Retina (tissue), 1 donor: ENCODE results near the gene MAGEA11.
"Not testable (repeated sequence)": the region's sequence is repeated elsewhere in the genome, so short reads cannot be mapped to it uniquely, and the experiment has no call there.

Experiments
- DNase-seq: peaks from one replicate; pipeline ENCODE4 v3.0.0-alpha.2; 2016

Gene MAGEA11, protein sequence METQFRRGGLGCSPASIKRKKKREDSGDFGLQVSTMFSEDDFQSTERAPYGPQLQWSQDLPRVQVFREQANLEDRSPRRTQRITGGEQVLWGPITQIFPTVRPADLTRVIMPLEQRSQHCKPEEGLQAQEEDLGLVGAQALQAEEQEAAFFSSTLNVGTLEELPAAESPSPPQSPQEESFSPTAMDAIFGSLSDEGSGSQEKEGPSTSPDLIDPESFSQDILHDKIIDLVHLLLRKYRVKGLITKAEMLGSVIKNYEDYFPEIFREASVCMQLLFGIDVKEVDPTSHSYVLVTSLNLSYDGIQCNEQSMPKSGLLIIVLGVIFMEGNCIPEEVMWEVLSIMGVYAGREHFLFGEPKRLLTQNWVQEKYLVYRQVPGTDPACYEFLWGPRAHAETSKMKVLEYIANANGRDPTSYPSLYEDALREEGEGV

DNA sequence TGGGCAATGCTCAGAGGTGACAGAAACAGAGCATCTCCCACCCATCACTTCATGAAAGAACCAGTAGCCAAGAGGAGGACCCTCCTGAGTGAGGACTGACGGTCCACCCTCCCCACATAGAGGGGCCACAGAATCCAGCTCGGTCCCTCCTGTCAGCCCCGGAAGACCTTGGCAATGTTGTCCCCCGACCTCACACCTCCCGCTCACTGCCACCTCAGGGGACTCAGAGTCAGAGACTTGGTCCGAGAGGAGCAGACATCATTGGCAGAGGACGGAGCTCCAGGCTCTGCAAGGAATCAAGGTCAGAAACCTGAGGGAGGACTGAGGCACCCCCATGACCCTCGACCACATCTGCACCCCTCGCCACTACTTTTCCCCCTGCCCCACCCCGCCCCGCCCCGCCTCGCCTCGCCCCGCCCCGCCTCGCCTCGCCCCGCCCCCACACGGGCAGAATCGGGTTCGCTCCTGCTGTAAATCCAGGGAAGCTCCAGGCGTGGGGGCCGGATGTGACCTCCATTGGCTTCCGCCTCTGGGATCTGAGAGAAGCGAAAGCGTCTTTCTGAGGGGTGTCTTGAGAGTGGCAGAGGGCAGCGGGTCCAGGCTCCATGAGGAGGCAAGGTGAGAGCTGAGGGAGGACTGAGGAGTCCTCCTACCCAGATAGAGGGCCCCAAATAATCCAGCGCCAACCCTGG is at the start of gene MAGEA11:
TSS of gene MAGEA11 (plus strand) at position 516 of the 692 bp plus-strand sequence. CDS start 1,100 bp downstream, outside the sequence.
- DNase-seq, result no peak

DNA sequence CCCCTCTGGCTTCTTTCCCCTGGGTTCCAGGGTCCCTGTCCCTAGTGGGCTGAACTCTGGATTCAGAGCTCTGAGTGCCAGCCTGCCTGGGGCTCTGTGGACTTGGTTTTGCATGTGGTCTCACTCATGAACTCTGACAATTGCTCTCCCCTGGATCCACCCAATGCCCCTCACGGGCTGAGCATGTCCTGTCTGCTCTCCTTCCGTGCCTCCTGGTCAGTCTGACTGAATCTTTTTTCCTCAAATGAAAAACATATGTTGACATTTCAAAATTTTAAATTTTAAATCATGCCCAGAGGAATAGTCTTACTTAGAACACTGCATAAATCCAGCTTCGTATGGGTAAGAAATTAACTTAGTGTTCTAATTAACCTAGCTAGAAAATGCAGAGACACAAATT is 36.8 kb upstream of the MAGEA11 start:
- not testable (repeated sequence) for DNase-seq

DNA sequence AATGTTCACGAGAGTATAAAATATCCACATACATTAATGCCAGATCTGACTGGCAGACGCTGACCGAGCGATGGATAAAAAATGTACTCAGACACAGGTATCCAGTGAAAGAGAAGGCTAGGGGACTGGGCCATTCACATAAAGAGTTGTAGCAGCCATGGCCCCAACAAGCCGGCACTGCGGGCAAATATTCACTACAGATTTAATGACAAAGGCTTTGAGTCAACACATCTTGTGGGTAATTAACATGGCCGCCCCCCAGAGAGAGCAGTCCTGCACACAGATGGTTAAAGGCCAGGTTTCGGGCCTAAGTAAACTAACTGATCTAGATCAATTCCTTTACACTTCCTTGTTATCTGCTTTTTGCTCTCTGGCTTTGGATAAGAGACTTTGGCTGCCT is 36.3 kb upstream of the MAGEA11 start:
- DNase-seq, result not testable (repeated sequence)

DNA sequence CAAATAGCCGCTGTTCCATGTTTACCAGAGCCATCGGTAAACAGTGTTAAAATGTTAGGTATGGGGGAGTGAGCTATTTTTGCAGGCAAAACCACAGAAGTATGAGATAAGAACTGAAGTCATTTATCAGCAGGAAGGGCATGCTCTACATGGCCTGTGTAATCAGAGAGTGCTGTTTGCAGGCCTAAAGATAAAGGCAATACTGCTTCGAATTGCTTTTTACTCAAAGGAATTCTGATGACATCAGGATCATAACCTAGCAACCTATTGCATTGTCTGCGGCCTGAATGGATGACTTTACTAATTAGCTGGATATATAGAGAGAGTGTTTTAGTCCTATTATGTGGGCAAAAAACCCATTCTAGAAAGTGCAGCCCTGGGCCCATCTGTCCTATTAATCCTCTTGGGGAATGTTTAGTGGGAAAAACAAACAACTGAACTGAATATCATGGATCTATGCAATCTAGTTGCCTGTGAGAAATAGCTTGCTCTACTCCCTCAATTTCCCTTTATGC is 32.6 kb upstream of the MAGEA11 start:
- DNase-seq, result not testable (repeated sequence)

DNA sequence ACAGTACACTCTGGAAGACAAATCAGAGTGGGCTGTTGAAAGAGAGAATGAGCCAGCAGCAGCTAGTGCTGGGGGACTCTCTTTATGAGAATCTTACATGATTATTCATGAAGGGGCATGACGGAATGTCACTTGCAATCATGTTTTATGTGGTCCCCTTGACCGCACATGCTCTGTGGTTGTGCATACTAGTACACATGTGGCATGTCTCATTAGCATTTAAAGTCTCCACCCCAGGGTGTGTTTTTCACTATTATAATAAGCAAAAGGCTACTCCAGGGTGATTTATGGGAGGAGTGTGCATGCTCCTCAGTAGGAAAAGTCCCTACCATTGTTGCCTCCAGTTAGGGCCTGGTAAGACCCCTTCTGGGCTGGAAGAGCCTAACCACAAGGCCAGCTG is 30.7 kb upstream of the MAGEA11 start:
- DNase-seq, result no peak

DNA sequence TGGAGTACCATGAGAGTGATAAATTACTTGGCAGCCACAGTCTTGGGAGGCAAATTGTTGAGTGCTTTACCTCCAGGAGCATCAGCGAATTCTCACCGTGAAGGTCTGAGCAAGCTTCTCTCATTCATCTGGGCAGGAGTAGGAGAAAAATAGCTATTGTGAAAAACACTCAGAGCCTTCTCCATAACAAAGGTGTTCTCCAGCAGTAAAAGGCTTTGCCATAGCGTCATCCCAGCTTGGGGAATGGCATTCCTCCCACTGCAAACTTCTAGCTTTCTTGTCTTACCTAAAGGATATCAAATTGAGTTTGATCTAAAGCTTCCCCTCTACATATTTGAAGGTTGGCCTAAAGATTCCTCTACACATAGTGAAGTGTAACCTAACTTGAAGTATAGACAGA is 29.8 kb upstream of the MAGEA11 start:
- no peak for DNase-seq

DNA sequence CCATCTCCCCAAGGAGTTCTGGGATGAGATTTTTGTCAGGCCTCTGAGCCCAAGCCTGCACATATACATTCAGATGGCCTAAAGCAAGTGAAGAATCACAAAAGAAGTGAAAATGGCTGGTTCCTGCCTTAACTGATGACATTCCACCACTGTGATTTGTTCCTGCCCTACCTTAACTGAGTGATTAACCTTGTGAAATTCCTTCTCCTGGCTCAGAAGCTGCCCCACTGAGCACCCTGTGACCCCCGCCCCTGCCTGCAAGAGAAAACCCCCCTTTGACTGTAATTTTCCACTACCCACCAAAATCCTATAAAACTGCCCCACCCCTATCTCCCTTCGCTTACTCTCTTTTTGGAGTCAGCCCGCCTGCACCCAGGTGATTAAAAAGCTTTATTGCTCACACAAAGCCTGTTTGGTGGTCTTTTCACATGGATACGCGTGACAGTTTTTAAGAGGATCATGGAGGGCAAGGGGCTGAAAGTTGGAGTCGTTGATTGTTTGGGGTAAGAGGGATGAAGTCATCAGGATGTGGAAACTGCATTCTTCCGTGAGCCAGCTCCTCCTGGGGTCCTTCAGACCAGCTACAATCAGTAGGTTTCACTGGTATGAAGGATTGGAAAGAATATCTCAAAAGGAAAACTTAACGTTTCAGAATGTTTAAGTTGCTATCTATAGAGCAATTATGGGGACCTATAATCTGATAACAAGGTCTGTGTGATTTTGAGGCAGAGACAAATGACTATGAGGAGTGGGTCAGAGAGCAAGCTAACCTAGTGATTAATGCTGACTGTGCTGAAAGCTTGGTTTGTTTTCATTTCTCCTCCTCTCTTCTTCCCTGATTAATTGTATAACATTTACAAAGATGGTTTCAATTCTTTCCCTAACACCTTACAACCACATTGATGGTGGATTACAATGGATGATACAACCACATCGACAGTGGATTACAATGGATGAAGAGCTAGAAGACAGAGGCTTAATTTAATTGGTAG is 28.6 kb upstream of the MAGEA11 start:
- no peak for DNase-seq

DNA sequence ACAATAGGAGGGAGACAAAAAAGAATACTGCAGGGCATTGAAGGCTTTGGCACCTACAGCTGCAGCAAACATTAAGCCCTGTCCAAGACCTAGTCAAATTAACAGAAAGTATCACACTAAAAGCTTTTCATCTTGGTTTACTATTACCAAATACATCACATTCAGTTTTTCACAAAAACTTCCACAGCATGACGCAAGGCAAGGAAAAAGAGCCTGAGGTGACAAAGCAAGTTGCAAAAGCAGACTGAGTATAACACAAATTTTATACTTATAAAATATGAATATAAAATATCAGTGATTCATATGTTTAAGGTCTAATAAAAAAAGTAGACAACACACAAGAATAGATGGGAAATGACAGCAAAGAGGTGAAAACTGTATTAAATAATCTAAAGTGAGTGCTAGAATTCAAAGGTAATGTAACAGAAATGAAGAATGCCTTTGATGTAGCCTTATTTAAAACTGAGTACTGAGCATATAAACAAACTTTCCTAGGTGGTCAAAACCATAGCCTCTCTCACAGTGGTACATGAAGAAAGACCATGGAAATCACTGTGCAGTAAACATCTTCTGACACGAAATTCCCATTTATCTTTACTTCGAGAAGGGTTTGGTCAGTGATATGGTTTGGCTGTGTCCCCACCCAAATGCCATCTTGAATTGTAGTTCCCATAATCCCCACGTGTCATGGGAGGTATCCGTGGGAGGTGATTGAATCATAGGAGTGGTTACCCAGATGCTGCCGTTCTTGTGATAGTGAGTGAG is 27.7 kb upstream of the MAGEA11 start:
- no peak for DNase-seq

DNA sequence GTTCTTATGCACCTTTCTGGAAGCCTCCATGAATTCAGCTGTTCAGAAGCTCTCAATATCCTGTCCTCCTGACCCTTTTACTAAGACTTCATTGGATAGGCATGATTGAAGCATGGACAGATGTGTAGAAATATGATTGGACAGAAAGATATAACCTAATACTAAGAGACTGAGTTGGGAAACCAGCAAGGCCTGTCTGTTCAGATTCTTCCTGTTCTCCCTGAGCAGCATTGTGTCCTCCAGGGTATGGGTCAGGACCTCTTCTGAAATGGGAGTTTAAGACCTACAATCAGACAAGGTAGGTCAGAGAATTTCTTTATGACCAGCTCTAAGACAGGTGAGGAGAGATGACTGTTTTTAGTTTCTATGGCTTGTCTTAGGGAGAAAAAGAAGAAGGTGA is 23.9 kb upstream of the MAGEA11 start:
- DNase-seq, result no peak

DNA sequence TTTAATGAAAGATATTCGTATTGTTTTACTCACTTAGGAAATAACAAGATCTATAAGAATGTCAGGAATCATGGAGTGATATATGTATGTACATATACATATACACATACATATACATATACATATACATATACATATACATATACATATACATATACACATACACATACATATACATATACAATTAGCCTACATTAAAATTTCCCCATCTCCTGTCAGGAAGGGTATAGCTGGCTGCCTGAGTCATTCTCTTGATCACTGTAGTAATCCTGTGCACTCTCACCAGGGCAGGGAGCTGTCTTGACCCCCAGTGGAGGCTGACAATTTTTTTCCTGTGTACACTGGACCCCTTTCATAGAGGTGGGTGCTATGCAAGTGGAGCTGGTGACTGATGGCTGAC is 23.3 kb upstream of the MAGEA11 start:
- no peak for DNase-seq

DNA sequence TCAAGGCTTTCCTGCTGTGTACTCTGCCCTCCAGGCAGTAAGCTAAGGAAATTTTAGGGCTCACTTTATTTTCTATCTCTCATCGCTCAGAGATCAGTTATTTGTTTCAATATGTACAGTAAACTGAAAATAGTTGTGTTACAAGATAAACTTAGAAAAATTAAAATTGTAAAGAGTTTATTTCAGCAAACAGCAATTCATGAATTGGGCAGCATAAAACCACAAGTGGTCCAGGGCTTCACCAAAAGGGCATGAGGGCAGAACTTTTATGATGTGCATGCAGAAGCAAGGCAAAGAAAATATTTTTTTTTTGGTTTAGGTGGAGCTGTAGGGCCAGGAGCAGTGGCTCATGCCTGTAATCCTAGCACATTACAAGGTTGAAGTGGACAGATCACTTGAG is 20.1 kb upstream of the MAGEA11 start:
- no peak for DNase-seq

DNA sequence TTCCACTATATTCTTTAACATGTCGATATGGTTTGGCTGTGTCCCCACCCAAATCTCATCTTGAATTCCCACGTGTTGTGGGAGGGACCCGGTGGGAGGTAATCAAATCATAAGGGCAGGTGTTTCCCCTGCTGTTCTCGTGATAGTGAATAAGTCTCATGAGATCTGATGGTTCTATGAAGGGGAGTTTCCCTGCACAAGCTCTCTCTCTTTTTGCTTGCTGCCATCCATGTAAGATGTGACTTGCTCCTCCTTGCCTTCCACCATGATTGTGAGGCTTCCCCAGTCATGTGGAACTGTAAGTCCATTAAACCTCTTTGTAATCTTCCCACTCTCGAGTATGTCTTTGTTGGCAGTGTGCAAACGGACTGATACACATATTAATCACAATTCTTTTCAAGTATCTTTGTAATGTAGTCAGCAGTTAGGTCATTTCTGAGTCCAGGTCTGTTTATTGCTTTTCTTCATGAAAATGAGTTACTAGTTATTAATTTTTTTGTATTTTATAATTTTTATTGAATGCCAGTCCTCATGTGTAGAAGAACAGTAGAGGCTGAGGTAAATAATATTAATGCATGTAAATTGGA is 19.1 kb upstream of the MAGEA11 start:
- DNase-seq, result not testable (repeated sequence)

DNA sequence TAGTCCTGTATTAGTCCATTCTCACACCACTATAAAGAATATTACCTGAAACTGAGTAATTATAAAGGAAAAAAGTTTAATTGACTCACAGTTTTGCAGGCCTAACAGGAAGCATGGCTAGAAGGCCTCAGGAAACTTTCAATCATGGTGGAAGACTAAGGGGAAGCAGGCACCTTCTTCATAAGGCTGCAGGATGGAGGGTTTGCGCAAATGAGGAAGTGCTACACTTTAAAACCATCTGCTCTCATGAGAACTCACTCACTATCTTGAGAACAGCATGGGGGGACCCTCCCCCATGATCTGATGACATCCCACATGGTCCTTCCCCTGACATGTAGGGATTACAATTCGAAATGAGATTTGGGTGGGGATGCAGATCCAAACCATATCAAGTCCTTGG is 12.1 kb upstream of the MAGEA11 start:
- DNase-seq, result no peak

DNA sequence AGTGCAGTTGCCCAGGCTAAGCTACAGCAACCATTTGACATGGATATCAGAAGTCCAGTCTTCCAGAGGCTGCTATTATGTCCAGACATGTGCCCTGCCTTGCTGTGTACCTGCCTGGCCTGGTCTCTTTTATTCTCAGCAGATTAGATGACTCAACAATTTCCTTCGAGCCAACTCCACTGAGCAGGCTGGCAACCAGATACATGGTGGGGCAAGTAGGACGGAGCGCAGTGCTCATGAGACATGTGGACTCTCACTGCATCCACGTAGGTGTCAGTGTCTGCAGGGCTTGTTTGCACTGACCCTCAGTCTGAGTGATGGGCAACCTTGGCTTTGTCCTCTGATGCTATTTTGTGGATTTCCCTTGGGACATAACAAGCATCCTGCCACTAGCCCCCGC is 7.2 kb upstream of the MAGEA11 start:
- DNase-seq, result no peak

DNA sequence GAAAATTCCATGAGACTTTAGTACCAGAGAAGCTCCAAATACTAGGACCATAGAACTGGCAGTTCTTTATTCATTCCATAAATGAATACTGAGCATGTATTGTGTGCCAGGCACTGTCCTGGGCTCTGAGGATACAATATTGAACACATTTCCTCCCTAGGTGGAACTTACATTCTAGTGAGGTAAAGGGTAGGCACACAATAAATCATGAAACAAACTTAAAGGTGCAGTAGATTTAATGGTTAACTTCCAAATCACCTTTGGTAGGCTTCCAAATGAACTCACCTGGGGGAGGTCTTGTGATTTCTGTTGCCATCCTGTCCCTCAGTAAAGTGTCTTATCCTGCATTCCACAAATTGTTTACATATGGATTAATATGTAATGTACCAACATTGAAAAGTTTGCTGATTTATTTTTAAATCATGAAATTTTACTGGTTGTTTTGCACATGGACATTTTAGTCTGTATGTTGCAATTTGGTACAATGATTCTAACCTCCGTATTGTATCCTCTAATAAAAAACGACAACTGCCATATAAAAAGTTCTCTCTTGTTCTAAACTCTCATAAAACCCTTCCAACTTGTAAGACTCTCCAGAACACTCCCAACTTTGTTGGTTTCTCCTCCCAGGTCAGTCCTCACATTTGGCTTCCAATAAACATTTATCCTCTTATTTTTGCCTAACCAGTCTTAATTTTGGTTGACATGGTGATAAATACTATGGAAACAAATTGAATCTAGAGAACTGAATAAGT is 4.5 kb upstream of the MAGEA11 start:
- DNase-seq, result no peak

DNA sequence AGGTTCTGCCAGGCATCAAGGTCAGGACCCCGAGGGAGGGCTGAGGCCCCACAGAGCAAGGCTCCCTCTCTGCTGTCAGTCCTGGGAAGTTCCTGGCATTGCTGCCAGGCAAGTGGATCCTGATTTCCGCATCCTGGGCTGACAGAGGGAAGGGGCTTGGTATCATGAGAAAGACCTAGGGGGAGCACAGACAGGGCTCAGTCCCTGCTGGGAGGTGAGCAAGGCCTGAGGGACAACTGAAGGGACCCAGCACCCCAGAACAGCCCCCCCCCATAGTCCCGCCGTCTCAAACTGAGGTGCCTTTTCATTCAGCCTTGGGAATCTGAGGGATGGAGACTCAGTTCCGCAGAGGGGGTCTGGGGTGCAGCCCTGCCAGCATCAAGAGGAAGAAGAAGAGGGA is 971 bp downstream of the MAGEA11 start:
- DNase-seq, result no peak

DNA sequence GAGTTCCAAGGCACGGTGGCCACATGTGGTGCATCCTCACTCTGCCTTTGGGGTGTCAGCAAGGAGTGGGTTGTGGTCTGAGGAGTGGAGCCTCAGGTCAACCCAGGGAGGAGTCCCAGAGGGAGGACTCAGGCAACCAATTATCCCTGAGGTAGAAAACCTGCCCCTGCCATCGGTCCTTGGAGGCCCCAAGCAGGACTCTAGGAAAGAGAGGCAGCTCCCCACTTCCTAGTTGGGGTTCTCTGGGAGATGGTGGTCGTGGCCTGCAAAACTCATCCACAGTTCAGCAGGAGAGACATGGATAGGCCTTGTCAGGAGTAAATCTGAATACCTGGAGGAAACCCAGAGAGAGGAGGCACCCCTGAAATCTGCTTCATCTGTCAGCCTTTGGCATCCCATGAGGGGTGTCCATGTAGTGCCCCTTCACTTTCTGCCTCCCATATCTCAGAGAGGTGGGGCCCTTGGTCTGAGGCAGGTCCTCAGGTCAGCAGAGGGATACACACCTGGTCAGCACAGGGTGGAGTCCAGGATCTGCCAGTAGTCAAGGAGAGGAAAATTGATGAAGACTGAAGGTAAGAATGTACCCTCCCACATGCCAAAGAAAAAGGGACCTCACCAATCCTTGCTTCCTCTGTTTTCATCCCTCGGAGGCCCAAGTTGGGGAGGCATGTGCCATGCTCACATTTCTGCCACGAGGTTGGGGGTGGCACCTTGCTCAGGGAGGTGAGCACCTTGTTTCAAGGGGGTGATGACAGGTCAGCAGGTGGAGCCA is 1.6 kb downstream of the MAGEA11 start:
- no peak for DNase-seq

DNA sequence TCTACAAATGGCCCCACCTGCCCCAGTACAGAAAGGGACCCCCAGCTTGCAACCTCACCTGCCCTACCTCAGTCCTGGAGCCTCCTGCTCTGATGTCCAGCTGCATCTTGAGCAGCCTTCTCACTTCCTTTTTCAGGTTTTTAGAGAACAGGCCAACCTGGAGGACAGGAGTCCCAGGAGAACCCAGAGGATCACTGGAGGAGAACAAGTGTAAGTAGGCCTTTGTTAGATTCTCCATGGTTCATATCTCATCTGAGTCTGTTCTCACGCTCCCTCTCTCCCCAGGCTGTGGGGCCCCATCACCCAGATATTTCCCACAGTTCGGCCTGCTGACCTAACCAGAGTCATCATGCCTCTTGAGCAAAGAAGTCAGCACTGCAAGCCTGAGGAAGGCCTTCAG is 3.6 kb downstream of the MAGEA11 start:
- no peak for DNase-seq

DNA sequence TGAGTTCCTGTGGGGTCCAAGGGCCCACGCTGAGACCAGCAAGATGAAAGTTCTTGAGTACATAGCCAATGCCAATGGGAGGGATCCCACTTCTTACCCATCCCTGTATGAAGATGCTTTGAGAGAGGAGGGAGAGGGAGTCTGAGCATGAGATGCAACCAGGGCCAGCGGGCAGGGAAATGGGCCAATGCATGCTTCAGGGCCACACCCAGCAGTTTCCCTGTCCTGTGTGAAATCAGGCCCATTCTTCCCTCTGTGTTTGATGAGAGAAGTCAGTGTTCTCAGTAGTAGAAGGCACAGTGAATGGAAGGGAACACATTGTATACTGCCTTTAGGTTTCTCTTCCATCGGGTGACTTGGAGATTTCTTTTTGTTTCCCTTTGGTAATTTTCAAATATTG is 4.8 kb downstream of the MAGEA11 start:
- DNase-seq, result no peak

DNA sequence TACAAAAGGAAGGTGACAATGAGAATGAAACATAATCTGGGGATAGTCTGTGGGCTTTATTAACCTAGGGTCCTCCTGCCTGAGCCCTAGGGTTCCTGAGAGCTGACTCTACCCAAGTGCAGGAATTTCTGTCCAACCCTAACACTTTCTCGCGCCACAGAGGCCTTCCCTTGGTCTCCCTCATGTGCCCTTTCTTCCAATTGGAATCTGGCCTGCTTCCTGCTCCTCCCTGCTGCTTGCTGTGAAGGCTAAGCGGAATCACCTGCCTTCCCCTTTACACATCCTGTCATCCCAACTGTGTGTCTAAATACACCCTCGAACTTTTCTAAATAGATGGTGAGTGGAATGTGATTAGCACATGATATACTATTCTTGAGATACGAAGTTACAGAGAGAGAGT is 5.9 kb downstream of the MAGEA11 start:
- no peak for DNase-seq
